Activated T-cell treated with anti-CD3 and anti-CD28 coated beads, Interleukin-2, amount 50 U/mL, for 48 hours (primary cell): ENCODE results near the gene BCOR.

Experiments used
- DNase-seq, 2 experiments: peaks; one replicate each; pipeline ENCODE4 v3.0.0-alpha.2; 2020

The BCOR gene

GRCh38 chrX:40098264-40099054 is 701 bp upstream of the BCOR start:
- DNase-seq = no peak

GRCh38 chrX:40097141-40097503 is 636 bp downstream of the BCOR start:
- DNase-seq = peak; percentile 57 to 60

GRCh38 chrX:40096395-40097091 is 1.2 kb downstream of the BCOR start:
- peak; percentile 70 to 74 for DNase-seq

- peak; percentile 43 to 51 for DNase-seq
Measured at GRCh38 chrX:40095583-40096394, 2.0 kb downstream of the BCOR start.

GRCh38 chrX:40094900-40095582 is 2.7 kb downstream of the BCOR start:
- peak in 1 of 2 experiments; percentile 34 for DNase-seq

GRCh38 chrX:40094041-40094899 is 3.5 kb downstream of the BCOR start:
- DNase-seq = peak; percentile 47 to 48

GRCh38 chrX:40093586-40093985 is 4.2 kb downstream of the BCOR start:
- DNase-seq = no peak

- DNase-seq = no peak
Measured at GRCh38 chrX:40092808-40093435, 4.8 kb downstream of the BCOR start.

- no peak for DNase-seq
Measured at GRCh38 chrX:40091691-40092421, 5.9 kb downstream of the BCOR start.

GRCh38 chrX:40090961-40091360 is 6.8 kb downstream of the BCOR start:
- DNase-seq = no peak

- no peak for DNase-seq
Measured at GRCh38 chrX:40090050-40090804, 7.5 kb downstream of the BCOR start.

- no peak for DNase-seq
Measured at GRCh38 chrX:40088803-40089540, 8.8 kb downstream of the BCOR start.

GRCh38 chrX:40088299-40088625 is 9.5 kb downstream of the BCOR start:
- DNase-seq = no peak

GRCh38 chrX:40087425-40088298 is 10.1 kb downstream of the BCOR start:
- no peak for DNase-seq

- DNase-seq = no peak
Measured at GRCh38 chrX:40086569-40087335, 11.0 kb downstream of the BCOR start.

- DNase-seq = no peak
Measured at GRCh38 chrX:40085714-40086113, 12.0 kb downstream of the BCOR start.

GRCh38 chrX:40085102-40085551 is 12.6 kb downstream of the BCOR start:
- no peak for DNase-seq
